ENCODE results near the gene DUSP19. TPM values are rescaled to one million over a fixed set of nuclear protein-coding genes. Genes with fewer than 3 reads are reported as not detected.

DUSP19 gene
- total RNA-seq, 1 experiment from 2014 or later = 3.6 TPM

GRCh38 chr2:183078163-183078463 lies 434 bp upstream of the DUSP19 start:
- DNase-seq = peak in 1 of 2 experiments; percentile 78
- H3K4me1 ChIP-seq = peaks cover 8% of the 10 kb centered on the region; the same call in 1 of the 2 replicates
- H3K9me3 Mint-ChIP-seq (ENCODE audit: unreplicated experiment) = no peaks in the 10 kb centered on the region
- H3K27me3 ChIP-seq (replicated peaks; ENCODE audit: control insufficient read depth, insufficient read depth, low read length) = no peaks in the 10 kb centered on the region
- peak overlapping the region; percentile 92 for H3K4me3 Mint-ChIP-seq (ENCODE audit: unreplicated experiment)
- ChIA-PET POLR2A (interaction anchor here (0.6 to 1.0 kb wide), 2 partner anchors 46 to 560 kb away, joined by 3 to 11 read pairs; partner anchors contain the start of gene NUP35), CTCF (no interaction called here)
- no peaks in the 10 kb centered on the region for H3K4me1 Mint-ChIP-seq (ENCODE audit: low read depth, unreplicated experiment)
- H3K36me3 Mint-ChIP-seq (ENCODE audit: insufficient read depth, unreplicated experiment) = peaks cover 6% of the 10 kb centered on the region
- intact Hi-C loops (cut with micrococcal nuclease; ENCODE audit: unreplicated experiment) = loop anchor here (1.0 kb wide), 4 partner anchors 13 to 46 kb away; partner anchors contain the start of genes NCKAP1 and NUP35
- H3K27ac Mint-ChIP-seq (ENCODE audit: unreplicated experiment) = peak overlapping the region; percentile 66
- H3K36me3 ChIP-seq (ENCODE audit: control insufficient read depth, insufficient read depth, low read length) = no peaks in the 10 kb centered on the region
- H3K4me3 ChIP-seq (ENCODE audit: low read depth, low read length) = peak overlapping the region; percentile 53
- no peaks in the 10 kb centered on the region for H3K27me3 Mint-ChIP-seq (ENCODE audit: insufficient read depth, unreplicated experiment)
- TSS peak; percentile 86 for BruUV-seq (replicated peaks)
- no peak for TF ChIP-seq CTCF (IDR thresholded peaks at IDR 0.05; ENCODE audit: insufficient read depth in 1 of 2, low read depth in 1 of 2, low read length in 1 of 2, severe bottlenecking in 1 of 2, unreplicated experiment in 1 of 2)
- H3K9me3 ChIP-seq = no peaks in the 10 kb centered on the region

GRCh38 chr2:183079139-183079775 lies 710 bp downstream of the DUSP19 start:
- intact Hi-C loops (cut with micrococcal nuclease; ENCODE audit: unreplicated experiment) = no loop called here
- H3K27ac Mint-ChIP-seq (ENCODE audit: unreplicated experiment) = peak overlapping the region; percentile 66
- TF ChIP-seq CTCF (IDR thresholded peaks at IDR 0.05; ENCODE audit: insufficient read depth in 1 of 2, low read depth in 1 of 2, low read length in 1 of 2, severe bottlenecking in 1 of 2, unreplicated experiment in 1 of 2) = no peak

GRCh38 chr2:183081911-183082310 lies 3.4 kb downstream of the DUSP19 start:
- H3K36me3 ChIP-seq (ENCODE audit: control insufficient read depth, insufficient read depth, low read length) = no peaks in the 10 kb centered on the region
- TF ChIP-seq CTCF (IDR thresholded peaks at IDR 0.05; ENCODE audit: insufficient read depth in 1 of 2, low read depth in 1 of 2, low read length in 1 of 2, severe bottlenecking in 1 of 2, unreplicated experiment in 1 of 2) = no peak
- H3K36me3 Mint-ChIP-seq (ENCODE audit: insufficient read depth, unreplicated experiment) = peaks cover 6% of the 10 kb centered on the region
- H3K4me1 ChIP-seq = peaks cover 8% of the 10 kb centered on the region; the same call in 1 of the 2 replicates
- H3K27ac Mint-ChIP-seq (ENCODE audit: unreplicated experiment) = no peak overlapping the region
- no TSS peak for BruUV-seq (replicated peaks)
- POLR2A ChIA-PET = no interaction called here
- no peak overlapping the region for H3K4me3 ChIP-seq (ENCODE audit: low read depth, low read length)
- H3K9me3 Mint-ChIP-seq (ENCODE audit: unreplicated experiment) = no peaks in the 10 kb centered on the region
- CTCF ChIA-PET = no interaction called here
- no peaks in the 10 kb centered on the region for H3K9me3 ChIP-seq
- no peaks in the 10 kb centered on the region for H3K27me3 Mint-ChIP-seq (ENCODE audit: insufficient read depth, unreplicated experiment)
- no peaks in the 10 kb centered on the region for H3K27me3 ChIP-seq (replicated peaks; ENCODE audit: control insufficient read depth, insufficient read depth, low read length)
- H3K4me1 Mint-ChIP-seq (ENCODE audit: low read depth, unreplicated experiment) = no peaks in the 10 kb centered on the region
- no peak for DNase-seq
- no peak overlapping the region for H3K4me3 Mint-ChIP-seq (ENCODE audit: unreplicated experiment)
- intact Hi-C loops (cut with micrococcal nuclease; ENCODE audit: unreplicated experiment) = no loop called here

More at GRCh38 chr2:183079139-183079775, 710 bp downstream of the DUSP19 start:
- no peaks in the 10 kb centered on the region for H3K36me3 ChIP-seq (ENCODE audit: control insufficient read depth, insufficient read depth, low read length)
- Mint-ChIP-seq H3K36me3 (ENCODE audit: insufficient read depth, unreplicated experiment) (peaks cover 6% of the 10 kb centered on the region), H3K9me3 (ENCODE audit: unreplicated experiment) (no peaks in the 10 kb centered on the region), H3K4me3 (ENCODE audit: unreplicated experiment) (peak overlapping the region; percentile 92), H3K4me1 (ENCODE audit: low read depth, unreplicated experiment) (no peaks in the 10 kb centered on the region), H3K27me3 (ENCODE audit: insufficient read depth, unreplicated experiment) (no peaks in the 10 kb centered on the region)
- H3K27me3 ChIP-seq (replicated peaks; ENCODE audit: control insufficient read depth, insufficient read depth, low read length) = no peaks in the 10 kb centered on the region
- CTCF ChIA-PET = no interaction called here
- no peak for DNase-seq
- POLR2A ChIA-PET = interaction anchor here (0.5 to 1.0 kb wide), 3 partner anchors 16 to 48 kb away, joined by 3 to 8 read pairs (median 4); partner anchors contain the start of gene NUP35
- H3K4me3 ChIP-seq (ENCODE audit: low read depth, low read length) = peak overlapping the region; percentile 53
- no peaks in the 10 kb centered on the region for H3K9me3 ChIP-seq
- H3K4me1 ChIP-seq = peaks cover 8% of the 10 kb centered on the region; the same call in 1 of the 2 replicates
- BruUV-seq (replicated peaks) = TSS peak; percentile 91
